H1 (cell line): ENCODE data around the gene RIT2.

ENCODE experiments used
- CHD2 ChIP-seq: IDR thresholded peaks from 2 replicates; pipeline ENCODE4 v1.6.1; 2012; ENCODE audit warnings: low read length, improper control_type of control experiment
- KDM5A ChIP-seq: fragments of 200-600 bp; IDR thresholded peaks from 2 replicates; pipeline ENCODE4 v1.7.1; 2012; ENCODE audit warnings: mild to moderate bottlenecking, low read length, inconsistent platforms, mixed read lengths
- NRF1 ChIP-seq: IDR thresholded peaks from 2 replicates; pipeline ENCODE4 v1.6.1; 2011; ENCODE audit warnings: mild to moderate bottlenecking, low read depth, low read length, improper control_type of control experiment
- POLR2AphosphoS5 ChIP-seq: IDR thresholded peaks from 2 replicates; pipeline ENCODE4 v1.6.1; 2011; ENCODE audit warnings: low read depth, low read length
- TF ChIP-seq, protein P1 (sequence below), 3 experiments: IDR thresholded peaks; 1 replicate in 2 of 3; 2 replicates in 1 of 3; pipeline versions ENCODE4 v1.5.1 to v1.6.1; 2011; ENCODE audit warnings: low read length in 3 of 3, mild to moderate bottlenecking in 3 of 3, inconsistent platforms in 2 of 3, low read depth in 1 of 3, moderate library complexity in 1 of 3; ENCODE audit not compliant: insufficient read depth in 1 of 3; ENCODE audit errors: control extremely low read depth in 1 of 3
- TF ChIP-seq, protein P2 (sequence below): IDR thresholded peaks from 2 replicates; pipeline ENCODE4 v1.6.1; 2012; ENCODE audit warnings: inconsistent platforms

DNA sequence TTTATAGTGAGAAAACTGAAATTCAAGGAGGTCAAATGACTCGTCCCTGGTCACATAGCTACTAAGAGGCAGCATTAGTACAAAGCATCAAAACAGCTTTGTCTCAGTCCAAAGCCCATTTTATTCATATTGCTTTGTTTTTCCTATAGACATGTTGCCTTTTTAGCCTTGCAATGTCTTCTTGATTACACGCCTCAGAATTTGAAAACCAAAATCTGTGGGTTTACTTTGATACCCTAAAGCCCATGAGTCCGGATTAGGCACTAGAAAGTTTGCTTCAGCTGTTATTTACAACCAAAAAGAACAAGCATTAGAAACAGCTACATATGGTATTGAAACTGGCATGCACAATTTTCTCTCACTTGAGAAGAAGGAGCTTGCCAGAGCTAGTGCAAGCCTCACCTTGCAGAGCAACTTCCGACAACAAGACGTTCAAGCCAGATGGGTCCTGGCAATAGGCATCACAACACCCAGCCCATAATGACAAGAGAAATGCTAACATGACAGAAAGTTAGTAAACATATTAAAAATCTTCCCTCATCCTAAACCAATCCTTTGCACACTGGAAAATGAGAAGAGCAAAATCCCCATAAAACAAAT lies 276.8 kb downstream of the RIT2 start:
- no peak for TF ChIP-seq CHD2
- TF ChIP-seq, protein P1, sequence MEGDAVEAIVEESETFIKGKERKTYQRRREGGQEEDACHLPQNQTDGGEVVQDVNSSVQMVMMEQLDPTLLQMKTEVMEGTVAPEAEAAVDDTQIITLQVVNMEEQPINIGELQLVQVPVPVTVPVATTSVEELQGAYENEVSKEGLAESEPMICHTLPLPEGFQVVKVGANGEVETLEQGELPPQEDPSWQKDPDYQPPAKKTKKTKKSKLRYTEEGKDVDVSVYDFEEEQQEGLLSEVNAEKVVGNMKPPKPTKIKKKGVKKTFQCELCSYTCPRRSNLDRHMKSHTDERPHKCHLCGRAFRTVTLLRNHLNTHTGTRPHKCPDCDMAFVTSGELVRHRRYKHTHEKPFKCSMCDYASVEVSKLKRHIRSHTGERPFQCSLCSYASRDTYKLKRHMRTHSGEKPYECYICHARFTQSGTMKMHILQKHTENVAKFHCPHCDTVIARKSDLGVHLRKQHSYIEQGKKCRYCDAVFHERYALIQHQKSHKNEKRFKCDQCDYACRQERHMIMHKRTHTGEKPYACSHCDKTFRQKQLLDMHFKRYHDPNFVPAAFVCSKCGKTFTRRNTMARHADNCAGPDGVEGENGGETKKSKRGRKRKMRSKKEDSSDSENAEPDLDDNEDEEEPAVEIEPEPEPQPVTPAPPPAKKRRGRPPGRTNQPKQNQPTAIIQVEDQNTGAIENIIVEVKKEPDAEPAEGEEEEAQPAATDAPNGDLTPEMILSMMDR (IDR thresholded peaks at IDR 0.05; ENCODE audit: control extremely low read depth in 1 of 3, insufficient read depth in 1 of 3, low read depth in 1 of 3, low read length in 3 of 3) = no peak
- no peak for TF ChIP-seq KDM5A
- TF ChIP-seq POLR2AphosphoS5 = no peak
- TF ChIP-seq NRF1 = no peak
- TF ChIP-seq, protein P2, sequence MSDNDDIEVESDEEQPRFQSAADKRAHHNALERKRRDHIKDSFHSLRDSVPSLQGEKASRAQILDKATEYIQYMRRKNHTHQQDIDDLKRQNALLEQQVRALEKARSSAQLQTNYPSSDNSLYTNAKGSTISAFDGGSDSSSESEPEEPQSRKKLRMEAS = no peak
